CD4-positive, alpha-beta T cell treated with Interleukin-17A for 4 hours (primary cell): ENCODE results near the gene MTHFD1L.
"Not testable (repeated sequence)": the region's sequence is repeated elsewhere in the genome, so short reads cannot be mapped to it uniquely, and the experiment has no call there.

ENCODE experiments used
- DNase-seq: peaks from one replicate; pipeline ENCODE4 v3.0.0-alpha.2; 2020; ENCODE audit warnings: mixed read lengths

The MTHFD1L gene

DNA sequence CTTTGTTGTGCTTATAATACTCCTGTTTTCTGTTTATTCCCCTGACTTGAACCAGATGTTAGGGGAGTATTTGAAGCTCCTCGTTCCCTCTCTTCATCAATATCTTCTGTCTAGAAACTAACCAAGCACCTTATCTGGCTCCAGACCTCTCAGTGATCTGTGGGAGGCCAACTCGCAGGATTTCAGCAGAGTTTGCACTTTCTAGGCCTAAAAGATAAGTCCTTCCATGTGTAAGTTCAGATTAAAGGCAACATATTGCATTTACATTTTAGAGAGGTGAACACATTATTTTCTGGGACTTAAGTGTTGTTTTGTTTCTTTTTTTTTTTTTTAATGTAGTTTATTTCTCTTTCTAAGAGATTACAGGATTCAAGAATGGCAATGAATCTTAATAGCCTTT lies 234.8 kb downstream of the MTHFD1L start:
- DNase-seq = no peak

DNA sequence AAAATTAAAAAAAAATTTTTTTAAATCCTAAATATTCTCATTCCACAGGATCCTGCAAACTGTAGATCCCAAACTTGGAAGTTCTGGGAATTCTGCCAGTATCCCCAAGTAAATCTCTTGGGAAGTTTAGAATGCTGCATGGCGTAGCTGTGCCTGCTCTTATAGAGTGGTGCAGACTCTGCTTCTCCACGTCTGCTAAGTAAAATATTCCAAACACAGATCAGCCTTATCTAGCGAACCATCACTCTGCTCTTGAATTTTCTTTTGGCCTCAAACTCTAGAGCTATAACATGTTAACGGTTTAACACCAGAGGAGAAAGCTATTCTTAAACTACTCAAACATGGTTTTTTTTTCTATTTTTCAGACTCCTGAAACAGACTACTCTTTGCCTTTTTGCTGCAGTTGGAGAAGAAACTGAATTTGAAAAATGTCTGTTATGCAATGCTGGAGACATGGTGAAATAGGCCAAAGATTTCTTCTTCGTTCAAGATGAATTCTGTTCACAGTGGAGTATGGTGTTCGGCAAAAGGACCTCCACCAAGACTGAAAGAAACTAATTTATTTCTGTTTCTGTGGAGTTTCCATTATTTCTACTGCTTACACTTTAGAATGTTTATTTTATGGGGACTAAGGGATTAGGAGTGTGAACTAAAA lies 235.8 kb downstream of the MTHFD1L start:
- no peak for DNase-seq

DNA sequence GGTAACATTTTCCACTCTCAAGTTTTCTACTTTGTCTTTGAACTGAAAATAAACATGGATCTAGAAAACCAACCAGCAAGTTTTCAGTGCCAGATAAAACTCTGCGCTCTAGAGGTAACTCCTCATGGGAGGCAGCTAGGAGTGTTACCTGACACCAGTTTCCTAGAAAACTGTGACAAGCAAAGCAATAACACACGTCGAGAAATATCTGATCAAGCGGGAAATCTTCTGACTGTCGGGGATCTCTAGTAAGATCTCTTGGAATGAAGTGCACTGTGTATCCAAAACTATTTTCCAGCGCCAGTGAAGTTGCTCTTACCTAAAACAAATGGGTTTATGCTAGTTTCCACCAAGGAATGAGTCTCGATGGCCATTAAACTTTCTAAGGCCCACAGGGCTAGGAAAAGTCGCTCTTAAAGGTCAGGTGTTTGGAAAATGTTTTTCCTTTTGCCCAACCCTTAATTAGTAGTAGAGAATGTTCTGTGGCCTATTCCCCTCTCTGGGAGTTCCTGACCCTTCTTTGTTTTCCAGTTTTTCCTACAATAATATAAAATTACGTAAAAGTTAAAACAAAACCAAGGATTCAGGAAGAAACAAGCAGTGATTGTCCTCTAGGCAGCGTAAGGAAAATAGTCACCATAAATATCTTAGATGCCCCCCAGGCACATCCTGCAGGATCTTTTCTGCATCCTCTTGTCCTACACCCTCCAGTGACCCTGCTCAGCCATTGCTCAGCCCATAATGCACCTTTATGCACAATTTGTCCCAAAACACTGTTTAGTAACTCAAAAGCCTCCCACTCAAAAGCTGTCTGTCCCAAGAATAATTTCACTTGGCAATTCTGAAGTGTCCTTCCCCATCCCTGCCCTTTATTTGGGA lies 236.6 kb downstream of the MTHFD1L start:
- no peak for DNase-seq

DNA sequence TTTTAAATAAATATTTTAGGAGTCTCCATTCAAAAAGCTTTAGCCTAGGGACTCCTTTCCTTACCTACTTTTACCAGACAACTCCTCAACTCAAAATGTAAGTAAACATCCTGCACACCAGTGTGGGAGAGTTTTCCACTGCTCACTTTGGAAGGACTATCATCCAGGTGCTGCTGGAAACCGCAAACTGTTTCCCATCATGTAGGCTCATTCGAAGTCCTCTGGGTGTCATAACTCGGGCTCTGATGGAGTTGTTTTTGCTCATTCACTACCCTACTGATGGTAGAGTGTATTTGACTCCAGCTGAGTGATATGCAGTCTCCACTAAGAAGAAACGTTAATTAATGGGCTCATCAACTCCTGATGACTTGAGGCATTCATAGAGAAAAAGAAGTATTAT lies 237.8 kb downstream of the MTHFD1L start:
- DNase-seq = no peak

DNA sequence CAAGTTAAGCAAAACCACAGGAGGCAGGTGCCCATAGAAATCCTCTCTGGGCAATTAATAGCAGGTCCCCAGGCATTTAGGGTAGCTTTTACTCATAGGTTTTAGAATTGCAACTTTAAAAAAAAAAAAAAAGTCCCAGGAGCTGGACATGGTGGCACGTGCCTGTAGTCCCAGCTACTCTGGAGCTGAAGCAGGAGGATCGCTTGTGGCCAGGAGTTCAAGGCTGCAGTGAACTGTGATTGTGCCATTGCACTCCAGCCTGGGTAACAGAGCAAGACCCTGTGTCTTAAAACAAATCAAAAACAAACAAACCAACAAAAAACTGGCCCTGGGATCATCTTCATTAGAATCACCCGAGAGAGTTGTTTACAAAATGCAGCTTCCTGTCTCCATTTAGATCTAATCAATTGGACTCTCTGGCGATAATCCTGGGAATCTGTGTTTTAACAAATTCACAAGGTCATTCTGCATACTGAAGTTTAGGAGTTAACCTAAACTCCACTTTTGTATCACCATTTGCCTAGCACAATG lies 242.5 kb downstream of the MTHFD1L start:
- DNase-seq = no peak

DNA sequence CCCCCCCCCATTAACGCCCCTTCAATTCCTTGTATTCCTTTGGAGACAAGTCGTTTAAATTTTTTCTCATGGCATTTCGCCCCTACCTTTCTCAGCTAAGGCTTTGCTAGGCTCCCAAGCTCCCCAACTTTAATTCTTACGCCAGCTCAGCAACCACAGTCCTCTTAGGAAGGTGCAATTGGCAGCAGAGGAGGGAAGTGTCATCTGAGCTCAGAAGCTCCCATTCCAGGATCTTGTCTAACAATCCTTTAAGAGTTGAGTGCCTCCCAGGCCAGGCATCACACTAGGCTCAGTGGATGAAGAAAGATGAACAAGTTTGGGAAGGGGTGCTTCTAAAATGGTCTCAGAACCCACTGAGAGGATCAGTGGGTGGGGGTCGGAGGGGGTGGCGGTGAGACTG lies 243.0 kb downstream of the MTHFD1L start:
- no peak for DNase-seq

DNA sequence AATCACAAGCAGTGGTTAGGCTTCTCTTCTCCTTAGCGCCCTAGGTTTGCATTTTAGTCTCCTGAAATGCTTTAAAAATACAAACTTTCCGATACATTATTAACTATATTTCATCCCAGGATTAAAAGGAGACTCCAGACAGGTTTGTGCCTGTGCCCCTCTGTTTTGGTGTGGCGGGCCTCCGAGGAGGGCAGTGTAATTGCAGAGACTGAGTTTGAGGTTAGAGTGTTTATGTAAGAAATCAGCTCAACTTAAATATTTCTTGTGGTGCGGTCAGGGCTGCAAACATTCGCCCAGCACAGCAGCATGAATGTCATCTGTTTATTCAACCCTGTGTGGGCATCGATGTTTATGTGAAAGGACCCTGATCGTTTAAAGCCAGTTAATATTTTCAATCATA lies 243.9 kb downstream of the MTHFD1L start:
- no peak for DNase-seq

DNA sequence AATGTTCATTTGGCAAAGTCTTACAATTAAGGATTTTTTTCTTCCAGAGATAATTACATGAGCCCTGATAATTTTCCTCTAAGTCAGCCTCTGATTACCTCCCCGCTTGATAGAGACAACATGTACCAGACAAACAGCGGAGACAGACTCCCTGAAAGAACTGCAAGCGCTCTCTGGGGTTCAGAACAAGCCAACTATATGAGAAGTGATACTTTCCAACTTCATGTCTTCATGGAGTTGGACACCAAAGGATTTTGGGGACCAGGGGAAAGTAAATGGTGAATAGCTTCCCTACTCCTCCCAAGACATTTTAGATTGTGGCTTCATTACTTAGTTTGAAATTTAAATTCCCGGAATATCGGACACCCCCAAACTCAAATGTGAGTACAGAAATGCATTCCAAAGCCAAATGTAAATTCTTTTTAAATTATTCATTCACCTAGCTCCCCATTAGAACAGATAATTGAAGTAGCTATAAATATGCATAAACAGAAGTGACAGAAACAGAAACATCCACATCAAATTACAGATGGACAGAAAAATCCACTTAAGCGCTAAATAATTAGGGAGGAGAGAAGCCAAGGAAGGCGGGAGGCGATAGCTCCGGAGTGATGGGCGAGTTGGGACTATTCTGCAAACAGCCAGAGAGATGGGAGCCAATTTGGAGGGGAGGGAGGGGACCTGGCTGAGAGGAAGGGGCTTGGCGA lies 244.5 kb downstream of the MTHFD1L start:
- DNase-seq = no peak

DNA sequence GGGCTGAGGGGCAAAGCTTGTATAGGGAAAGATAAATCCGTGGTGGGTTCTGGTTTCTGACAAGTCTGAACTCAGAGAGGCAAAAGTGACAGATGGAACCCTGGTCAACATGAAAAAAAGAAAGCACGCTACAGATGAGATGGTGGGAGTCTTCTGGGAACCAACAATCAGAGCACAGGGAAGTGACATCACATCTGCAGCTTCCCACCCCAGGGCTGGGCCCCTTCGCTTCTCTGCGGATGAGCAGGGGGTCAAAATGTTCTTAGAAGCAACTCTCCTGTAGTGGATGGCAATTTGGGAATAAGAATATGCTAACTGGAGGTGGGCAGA lies 245.0 kb downstream of the MTHFD1L start:
- DNase-seq = no peak

DNA sequence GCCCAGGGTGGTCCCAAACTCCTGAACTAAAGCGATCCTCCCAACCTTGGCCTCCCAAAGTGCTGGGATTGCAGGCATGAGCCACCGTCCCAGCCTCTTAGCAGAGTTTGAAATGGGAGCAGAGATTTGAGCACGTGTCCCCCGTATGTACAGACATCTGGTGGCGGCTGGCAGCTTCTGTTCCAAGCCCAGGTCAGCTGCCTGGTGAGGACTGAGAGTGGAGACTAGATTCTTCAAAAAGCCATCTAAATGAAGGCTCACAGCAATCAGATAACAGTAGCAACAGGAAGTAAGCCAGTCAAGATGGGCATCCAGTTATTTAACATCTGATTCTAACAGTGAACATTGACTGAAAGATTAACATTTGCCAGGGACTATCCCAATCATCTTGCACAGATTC lies 246.2 kb downstream of the MTHFD1L start:
- no peak for DNase-seq

DNA sequence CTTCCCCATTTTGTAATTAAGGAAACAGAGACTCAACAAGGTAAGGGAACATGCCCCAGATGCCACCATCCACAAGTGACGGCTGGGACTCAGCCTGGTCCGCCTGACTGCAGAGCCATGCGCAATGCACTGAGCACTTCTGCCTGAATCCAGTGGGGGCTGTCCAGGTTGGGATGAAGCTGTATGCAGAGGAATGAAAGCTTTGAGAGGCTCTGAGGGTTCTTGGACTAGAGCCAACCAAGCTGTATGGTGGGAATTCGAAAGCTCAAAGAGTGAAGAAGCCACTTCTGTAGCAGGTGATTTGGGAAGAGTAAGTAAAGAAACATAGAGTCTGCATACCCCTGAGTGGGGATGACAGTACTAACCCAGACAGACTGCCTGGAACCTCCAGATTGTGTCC lies 246.6 kb downstream of the MTHFD1L start:
- no peak for DNase-seq

DNA sequence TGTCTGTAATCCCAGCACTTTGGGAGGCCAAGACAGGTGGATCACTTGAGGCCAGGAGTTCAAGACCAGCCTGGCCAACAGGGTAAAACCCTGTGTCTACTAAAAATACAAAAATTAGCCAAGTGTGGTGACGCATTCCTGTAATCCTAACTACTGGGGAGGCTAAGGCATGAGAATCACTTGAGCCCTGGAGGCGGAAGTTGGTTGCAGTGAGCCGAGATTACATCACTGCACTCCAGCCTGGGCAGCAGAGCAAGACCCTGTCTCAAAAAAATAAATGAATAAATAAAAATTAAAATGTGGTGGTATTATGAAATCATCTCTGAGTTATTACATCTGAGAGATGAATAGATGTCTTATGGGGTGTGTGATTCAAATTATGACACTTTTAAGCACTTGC lies 247.4 kb downstream of the MTHFD1L start:
- DNase-seq = not testable (repeated sequence)

DNA sequence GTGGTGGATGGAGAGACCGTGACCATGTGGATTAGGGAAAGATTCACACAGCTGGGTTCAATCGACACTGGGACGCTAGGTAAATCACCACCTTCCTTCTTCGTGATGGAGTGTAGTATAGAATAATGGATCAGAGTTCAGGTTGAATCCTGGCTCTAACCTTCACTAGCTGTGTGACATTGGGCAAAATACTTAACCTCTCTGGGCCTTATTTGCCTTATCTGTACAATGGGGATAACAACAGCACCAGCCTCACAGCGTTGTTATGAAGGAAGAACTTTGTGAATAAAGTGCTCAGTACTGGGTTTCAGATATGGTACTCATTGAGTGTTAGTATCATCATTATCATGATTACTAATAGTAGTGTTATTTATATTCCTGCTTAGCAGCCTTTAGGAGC lies 248.1 kb downstream of the MTHFD1L start:
- no peak for DNase-seq

DNA sequence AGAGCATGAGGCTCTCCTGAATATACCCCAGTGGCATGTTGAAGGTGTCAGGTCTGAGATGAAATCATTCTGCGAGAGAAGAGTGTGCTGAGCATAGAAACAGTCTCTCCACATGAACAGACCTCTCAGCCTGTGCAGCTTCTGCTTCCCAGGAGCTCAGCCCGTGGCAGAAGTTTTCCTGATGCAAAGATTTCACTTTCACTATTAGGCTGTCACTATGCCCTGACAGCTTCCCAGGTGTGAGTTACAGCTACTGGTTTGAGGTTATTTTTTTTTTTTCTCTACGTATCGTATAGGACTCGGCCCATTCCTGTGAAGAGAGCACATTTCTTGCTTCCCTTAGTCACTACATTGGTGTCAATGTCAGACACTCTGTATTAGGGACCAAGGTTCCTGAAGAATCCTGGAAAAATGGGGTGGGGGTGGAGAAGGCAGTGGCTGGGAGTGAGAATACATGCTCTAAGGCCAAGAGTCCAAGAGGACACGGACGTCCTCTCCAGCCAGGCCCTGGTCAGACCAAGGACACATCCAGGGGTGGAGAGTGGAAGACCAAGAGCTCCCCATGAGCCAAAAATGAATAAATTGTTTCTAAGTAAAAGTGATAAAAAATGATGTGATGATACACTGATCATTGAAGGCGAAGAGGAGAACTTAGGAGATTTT lies 253.1 kb downstream of the MTHFD1L start:
- DNase-seq = no peak

DNA sequence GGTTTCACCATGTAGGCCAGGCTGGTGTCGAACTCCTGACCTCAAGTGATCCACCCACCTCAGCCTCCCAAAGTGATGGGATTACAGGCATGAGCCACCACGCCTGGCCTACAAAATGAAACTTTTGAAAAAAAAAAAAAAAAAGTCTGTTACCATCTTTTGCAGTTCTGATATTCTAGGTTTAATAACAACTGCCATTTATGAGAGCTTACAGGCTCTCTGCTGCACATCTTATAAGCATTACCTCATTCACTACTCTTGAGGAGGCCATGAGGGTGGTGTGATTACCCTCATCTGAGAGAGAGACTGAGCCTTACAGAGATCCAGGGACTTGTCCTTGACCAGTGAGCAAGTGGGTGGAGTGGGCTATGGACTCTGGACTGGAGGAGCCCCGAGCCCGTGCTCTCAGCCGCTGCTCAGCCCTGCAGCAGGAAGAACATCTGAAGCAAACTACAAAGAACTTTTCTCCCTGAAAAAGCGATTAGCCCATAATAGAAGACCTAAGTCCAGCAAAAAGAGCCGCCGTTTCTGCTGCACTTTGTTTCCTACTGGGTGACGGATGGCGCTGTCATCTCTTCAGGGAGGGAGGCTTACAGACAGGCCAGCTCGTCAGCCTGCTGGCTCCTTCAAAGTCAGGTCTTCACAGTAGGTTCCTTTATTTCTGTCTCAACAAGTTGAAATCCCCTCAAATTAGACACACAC lies 254.5 kb downstream of the MTHFD1L start:
- no peak for DNase-seq

DNA sequence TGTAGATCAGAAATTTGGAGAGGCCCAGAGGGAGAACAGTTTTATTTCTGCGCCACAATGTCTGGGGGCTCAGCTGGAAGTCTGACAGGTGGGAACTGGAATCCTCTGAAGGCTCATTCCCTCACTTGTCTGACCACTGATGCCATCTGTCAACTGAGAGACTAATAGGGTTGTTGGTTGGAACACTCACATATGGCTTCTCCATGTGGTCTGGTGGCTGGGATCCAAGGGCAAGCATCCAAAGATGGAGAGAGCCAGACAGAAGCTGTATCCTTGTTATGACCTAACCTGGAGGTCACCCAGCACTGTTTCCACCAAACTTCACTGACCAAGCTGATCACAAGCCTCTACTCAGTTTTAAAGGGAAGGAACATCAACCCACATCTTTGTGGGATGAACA lies 256.4 kb downstream of the MTHFD1L start:
- DNase-seq = no peak

DNA sequence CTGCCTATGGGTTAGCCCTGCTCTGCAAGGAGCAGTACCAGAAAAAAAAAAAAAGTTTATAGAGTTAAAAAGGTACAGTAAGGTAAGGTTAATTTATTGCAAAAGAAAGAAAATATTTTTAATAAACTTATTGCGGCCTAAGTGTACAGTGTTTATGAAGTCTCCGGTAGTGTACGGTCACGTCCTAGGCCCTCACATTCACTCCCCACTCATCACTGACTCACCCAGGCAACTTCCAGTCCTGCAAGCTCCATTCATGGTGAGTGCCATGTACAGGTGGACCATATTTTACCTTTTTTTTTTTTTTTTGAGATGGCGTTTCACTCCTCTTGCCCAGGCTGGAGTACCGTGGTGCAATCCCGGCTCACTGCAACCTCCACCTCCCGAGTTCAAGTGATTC lies 258.1 kb downstream of the MTHFD1L start:
- DNase-seq = not testable (repeated sequence)

DNA sequence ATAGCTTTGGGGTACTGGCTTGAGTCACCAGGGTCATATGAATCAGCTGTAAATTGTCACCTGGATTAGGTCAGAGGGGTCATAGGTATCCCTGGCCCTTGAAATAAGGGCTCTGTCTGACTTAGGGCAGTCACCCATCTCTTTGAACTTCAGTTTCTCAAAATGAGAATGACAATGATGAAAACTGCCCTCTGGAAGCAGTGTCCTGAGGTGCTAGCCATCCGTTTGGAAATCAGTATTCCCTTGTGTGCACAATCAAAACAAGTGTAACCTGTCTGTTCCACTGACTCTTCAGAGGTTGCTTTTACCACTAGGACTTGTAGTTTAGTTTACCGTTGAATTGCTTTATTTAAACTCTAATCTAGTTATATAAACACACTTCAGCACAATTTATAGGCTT lies 259.7 kb downstream of the MTHFD1L start:
- not testable (repeated sequence) for DNase-seq

DNA sequence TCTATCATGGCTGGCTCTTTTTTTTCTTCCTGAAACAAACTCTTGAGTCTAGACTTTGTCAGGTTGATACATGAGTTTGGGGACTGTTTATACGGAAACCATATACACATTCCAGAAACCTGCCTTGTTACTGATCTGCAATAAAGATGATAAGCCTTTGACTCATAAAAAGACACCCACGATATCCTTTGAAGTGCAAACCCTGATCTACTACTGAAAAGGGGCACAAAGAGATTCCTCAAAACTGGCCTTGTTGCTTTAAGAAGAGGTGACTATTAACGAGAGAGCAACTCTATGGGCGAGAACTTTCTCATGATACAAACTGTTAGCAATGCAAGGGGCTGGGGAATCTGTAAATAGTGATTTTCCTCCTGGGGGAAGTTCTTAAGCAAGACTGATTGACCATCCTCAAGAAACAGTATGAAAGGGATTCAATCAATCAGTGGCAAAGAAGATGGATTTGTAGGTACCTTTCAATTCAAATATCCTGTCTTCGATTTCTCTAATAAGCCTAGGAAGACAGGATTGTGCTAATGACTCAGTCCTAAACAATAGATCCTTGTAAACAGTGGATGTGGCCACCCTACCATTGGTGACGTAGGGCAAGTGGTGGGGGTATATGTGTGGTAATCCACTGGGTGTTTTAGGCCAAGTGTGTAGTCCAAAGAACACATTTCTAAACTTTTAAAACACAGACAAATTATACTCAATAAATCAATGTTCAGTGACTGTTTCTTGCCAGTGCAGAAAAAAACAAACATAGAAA lies 260.3 kb downstream of the MTHFD1L start:
- DNase-seq = not testable (repeated sequence)

DNA sequence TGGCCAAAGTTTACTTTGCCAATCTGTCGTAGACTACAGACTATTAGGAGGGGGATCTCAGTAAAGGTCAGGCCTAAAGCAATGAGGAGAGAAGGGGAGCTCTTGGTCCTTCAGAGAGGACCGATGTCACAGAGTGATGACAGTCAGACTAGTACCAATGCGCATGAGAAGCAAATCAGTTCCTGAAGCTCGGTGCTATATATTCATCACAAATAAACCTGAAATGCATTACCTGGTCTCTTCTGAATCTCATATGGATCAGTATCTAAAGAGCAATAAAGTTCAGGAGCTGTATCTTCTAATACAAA lies 260.9 kb downstream of the MTHFD1L start:
- not testable (repeated sequence) for DNase-seq

DNA sequence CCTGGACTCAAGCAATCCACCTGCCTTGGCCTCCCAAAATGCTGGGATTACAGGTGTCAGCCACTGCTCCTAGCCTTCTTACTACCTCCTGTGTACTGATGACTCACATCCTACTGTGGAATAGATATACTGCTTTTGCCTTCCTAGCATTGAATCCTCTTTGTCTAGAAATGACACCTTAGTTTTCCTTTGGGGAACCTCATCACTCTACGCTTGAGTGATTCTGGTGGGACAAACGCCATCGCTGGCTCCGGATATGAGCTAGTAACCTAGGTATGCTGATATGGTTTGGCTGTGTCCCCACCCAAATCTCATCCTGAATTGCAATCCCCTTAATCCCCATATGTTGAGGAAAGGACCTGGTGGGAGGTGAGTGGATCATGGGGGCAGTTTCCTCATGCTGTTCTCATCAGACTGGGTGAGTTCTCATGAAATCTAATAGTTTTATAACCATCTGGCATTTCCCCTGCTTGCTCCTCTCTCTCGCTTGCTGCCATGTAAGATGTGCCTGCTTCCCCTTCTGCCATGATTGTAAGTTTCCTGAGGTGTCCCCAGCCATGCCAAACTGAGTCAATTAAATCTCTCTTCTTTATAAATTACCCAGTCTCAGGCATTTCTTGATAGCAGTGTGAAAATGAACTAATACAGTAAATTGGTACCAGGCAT lies 261.8 kb downstream of the MTHFD1L start:
- DNase-seq = not testable (repeated sequence)
